ENCODE results near the gene MFNG.
A peak's percentile ranks its signal among the peaks of the same experiment; 100 is the strongest.

The MFNG gene

GRCh38 chr22:37511395-37512104, 25.4 kb upstream of the MFNG start:
- no peak for DNase-seq

- no peak for DNase-seq
These were observed 23.9 kb upstream of the MFNG start for GRCh38 chr22:37510091-37510490.

GRCh38 chr22:37509059-37509860, 23.1 kb upstream of the MFNG start:
- no peak for DNase-seq

- no peak for DNase-seq
These were observed 22.3 kb upstream of the MFNG start for GRCh38 chr22:37508431-37508992.

DNA sequence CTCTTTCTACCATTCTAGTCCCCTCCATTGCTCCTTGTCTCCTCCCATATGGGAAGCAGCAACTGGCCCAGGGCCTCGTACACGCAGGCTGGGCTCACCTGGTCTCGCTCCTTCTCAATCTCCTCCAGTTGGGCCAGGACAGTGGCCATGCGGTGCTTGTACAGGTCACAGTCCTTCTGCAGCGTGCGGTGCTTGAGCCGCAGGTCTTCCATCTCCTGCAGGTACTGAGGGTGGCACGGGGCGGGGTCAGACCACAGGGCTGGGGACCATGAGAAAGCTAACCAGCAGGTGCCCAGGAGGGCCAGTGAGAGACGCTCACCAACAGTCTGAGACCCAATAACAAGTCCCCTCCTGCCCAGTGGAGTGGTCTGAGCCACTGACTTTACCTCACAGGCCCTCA, 21.5 kb upstream of the MFNG start:
- no peak for DNase-seq

DNA sequence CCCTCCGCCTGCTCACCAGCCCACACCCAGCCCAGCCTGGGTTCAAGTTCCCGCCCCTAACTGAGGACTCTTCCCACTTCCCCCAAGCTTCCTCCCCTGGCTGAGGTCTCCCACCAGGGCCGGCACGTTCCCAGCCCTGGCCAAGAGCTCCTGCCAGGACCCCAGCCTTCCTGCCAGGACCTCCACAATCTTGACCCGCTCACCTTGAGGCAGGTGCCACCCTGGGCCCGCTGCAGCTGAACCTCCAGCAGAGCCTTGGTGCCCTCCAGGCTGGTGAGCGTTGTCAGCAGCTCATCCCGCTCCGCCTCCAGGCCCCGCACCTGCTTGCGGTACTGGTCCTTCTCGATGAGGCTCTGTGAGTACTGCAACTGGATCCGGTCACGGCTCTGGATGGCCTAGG, 19.8 kb upstream of the MFNG start:
- DNase-seq = no peak

DNA sequence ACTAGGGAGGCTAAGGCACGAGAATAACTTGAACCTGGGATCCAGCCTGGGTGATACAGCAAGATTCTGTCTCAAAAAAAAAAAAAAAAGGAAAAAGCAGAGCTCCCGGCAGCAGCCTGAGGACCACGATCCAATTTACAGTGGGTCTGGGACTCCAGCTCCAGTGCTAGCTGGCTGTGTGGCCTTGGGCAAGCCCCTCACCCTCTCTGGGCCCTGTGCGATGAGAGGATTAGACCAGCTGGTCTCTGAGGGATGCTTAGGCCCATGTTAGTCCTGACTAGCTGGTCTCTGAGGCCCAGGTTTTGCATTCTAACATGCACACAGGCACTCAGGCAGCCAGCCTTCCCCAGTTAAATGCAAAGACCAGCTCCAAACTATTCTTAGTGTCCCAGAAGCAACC, 19.4 kb upstream of the MFNG start:
- no peak for DNase-seq

DNA sequence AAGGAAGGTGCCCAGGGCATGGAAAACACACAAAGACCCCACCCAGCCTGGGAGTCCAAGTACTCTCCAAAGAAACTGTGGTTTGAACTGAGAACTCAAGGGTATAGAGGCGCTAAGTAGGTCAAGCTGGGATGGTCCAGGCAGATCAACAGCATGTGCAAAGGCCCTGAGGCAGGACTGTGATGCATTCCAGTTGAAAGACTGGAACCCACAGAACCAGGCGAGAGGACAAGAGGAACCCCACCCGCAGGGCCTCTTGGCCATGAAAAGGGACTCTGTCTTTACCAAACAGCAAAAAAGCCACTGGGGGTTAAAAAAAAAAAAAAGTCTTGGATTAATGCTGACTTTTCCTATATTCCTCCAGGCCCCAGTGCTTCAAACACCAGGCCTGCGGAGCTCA, 18.8 kb upstream of the MFNG start:
- DNase-seq = no peak

DNA sequence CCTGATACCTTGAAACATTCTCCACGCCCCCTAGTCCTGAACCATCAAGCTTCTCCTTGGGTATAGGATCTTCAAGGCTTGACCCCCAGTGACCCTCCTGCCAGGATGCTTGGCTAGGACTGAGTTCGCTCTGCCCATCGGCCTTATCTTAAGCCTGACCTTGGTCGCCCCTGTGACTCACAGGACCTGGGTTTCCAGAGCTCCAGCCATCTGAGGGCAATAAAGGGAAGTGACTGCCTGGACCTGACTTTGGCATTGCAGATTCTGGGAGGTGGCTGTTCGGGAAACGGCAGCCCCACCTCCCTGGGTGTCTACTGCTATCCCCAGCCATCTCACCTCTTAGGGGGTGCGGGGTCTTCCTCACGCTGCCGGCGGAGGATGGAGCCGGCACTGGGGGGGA, 17.7 kb upstream of the MFNG start:
- no peak for DNase-seq

- DNase-seq = no peak
These were observed 17.0 kb upstream of the MFNG start for GRCh38 chr22:37503183-37503683.

DNA sequence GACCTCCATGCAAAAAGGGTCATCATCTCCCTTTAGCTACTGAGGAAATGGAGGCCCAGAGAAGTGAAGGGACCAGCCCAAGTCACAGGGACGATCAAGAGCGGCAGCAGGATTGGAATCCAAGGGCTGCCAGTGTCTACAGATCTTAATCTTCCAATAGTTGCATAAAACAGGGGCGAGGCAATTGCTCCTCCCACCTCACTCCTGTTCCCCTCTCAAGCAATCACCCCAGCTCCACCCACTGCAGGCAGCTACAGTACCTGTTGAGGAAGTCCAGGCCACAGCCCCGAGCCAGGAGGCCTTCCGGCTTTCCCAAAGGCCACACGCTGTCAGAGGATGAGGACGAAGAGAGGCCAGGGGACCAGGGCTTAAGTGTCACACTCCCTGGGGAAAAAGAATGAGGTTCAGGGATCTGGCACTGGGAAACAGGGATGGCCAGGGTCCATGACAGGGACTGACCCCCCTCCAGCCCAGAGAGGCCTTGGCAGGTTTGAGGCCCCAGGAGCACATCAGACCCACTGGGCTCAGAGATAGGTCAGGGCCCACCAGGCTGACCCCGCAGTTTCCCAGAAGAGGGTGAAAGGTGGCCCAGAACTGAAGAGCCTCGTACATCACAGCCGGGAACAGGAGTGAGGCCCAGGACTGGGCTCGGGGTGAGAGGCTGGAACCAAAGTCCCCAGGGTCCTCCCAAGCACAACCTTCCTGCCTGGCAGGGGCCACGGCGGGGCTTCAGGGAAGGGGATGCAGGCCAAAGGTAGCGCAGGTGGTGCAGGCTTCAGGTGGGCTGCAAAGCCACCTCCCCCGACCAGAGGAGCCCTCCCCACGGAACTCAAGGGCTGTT, 16.4 kb upstream of the MFNG start:
- DNase-seq = no peak

GRCh38 chr22:37501610-37502341, 15.6 kb upstream of the MFNG start:
- DNase-seq = no peak

- DNase-seq = no peak
These were observed 14.8 kb upstream of the MFNG start for GRCh38 chr22:37500745-37501609.

GRCh38 chr22:37499789-37500540, 13.8 kb upstream of the MFNG start:
- no peak for DNase-seq

DNA sequence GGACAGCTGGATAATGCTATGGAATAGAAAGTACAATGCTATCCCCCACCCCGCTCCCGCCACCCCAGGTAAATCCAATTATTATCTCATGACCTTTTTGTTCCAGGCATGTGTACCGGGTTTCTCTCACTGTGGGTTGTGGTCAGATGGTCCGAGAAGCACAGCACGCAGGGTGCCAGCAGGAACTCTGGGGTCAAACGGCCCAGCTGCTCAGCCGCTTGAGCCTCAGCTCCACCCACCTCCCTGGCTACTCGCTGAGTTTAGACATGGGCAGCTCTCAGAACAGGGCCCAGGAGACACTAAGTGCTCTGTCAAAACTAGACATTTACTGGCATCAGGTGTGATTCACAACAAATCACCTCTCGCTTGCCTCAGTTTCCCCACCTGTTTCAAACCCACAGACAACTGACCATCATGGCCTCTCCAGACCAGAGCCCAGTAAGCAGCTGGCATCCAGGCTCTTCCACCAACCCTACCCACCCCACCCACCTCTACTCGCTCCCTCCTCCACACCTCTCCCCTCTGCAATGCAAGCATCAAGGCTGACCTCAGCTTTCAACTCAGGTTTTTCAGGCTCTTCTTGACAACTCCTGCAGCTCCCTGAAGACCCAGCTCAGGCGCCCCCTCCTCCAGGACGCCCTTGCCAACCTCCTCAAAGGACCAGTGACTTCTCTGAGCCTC, 13.0 kb upstream of the MFNG start:
- no peak for DNase-seq

DNA sequence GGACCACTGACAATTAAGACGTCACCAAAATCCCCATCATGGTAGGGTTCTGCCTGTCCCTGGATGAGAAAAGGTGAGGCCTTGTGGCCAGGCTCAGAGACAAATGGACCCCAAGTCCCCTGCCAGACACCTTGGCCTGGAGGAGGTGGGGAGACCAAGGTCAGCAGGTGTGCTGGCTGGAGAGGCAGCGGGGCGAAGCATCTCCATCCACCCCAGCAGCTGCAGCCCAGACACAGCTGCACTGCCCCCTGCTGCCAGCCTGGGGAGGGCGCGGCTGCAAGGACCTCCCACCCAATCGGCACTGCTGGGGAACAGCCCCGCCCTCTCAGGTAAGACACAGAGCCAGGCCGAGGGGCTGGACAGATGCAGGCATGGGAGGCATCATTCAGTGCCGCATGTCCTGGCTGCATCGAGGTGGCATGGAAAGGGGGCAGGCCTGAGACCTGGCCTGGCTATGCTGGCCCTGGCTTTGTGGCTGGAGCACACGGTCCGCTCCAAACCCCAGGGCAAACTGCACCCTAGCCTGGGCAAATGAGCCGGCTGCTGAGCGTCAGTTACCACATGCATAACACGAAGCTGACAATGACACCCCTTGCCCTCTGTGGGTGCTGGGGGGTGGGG, 12.2 kb upstream of the MFNG start:
- DNase-seq = peak; percentile 80

GRCh38 chr22:37497062-37497599, 10.9 kb upstream of the MFNG start:
- DNase-seq = no peak

GRCh38 chr22:37496651-37497050, 10.5 kb upstream of the MFNG start:
- DNase-seq = no peak

DNA sequence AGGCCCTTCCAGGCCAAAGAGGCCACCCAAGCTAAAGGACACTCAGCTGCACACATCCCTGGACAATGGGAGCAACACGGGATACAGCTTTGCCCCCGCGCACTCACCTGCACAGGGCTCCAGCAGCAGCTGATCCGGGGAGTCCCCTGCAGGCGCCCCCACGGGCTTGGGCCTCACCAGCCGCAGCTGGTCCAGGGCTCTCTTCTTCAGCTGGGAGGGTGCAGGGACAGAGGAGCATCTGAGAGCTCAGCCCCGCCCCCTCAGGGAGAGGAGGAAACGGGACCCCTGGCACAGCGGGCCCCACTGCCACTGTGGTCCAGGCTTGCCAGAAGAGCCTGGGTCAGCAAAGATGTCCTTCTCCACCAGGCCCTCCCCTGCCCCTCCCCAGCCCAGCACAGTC, 7.8 kb upstream of the MFNG start:
- no peak for DNase-seq

Data from activated CD4-positive, alpha-beta T cell treated with anti-CD3 and anti-CD28 coated beads for 48 hours (primary cell).